ENCODE data around the gene GPRIN2.
"Not testable (repeated sequence)": the region's sequence is repeated elsewhere in the genome, so short reads cannot be mapped to it uniquely, and the experiment has no call there.

The GPRIN2 gene

GRCh38 chr10:46512002-46512401, 44.5 kb downstream of the GPRIN2 start:
- H3K9me3 ChIP-seq (ENCODE audit: control insufficient read depth, insufficient read depth, low read length); H3K36me3 ChIP-seq (ENCODE audit: control insufficient read depth, low read length); H3K9me2 ChIP-seq (replicated peaks; ENCODE audit: control insufficient read depth, low read length); H4K20me1 ChIP-seq (ENCODE audit: control insufficient read depth, insufficient read depth, low read depth, low read length); H3F3A ChIP-seq (ENCODE audit: control insufficient read depth, insufficient read depth); H3K4me1 ChIP-seq (ENCODE audit: control insufficient read depth, low read length); H3K79me2 ChIP-seq (ENCODE audit: control insufficient read depth, low read length); H3K27me3 ChIP-seq (ENCODE audit: control insufficient read depth, low read length); H3K4me3 ChIP-seq (ENCODE audit: low read length); H3K4me2 ChIP-seq (ENCODE audit: low read length); H3K27ac ChIP-seq (ENCODE audit: low read depth, low read length): not testable (repeated sequence)

Measured in DOHH2 (cell line).